ENCODE results near the gene MYH6.
"Not testable (repeated sequence)": the region's sequence is repeated elsewhere in the genome, so short reads cannot be mapped to it uniquely, and the experiment has no call there.

Gene MYH6

DNA sequence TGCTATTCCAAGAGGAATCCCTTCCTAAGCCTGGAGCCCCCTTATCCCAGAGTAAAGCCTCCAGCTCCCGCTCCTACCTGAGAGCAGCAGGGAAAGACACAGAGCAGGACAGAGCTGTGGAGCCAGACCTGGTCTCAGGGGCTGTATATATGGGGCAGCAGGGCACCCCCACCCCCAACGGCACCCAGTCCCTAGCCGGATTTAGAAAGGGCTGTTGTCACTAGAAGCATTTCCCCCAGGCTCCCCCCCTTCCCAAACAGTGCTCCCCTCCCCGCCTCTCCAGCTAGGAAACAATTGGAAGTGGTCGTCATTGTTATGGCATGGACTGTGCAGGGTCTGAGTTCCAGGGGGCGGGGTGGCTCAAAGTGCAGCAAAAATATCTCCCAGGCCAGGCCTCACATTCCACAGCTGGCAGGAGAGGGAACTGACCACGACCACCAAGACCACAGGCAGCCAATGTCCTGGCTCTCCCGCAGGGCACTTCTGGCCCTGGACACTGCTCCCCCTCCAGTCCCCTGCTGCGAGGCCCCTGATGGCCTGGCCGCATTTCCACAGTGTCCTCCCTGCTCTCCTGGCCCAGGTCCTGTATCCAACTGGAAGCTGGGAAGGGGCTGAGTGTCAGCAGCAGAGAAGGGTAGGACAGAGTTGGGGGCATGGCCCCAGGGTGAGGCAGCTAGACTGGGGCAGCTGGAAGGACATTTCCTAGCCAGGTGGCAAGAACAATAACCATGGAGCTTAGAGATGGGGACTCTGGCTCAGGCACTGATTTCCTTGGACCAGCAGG, 27.7 kb upstream of the MYH6 start, which contains the start of gene MYH7:
Gene MYH7 (minus strand): TSS at position 118 of the 784 bp plus-strand sequence. CDS start 1,928 bp downstream, outside the sequence.
- no peak for DNase-seq (ENCODE audit: low read depth in 2 of 2)

DNA sequence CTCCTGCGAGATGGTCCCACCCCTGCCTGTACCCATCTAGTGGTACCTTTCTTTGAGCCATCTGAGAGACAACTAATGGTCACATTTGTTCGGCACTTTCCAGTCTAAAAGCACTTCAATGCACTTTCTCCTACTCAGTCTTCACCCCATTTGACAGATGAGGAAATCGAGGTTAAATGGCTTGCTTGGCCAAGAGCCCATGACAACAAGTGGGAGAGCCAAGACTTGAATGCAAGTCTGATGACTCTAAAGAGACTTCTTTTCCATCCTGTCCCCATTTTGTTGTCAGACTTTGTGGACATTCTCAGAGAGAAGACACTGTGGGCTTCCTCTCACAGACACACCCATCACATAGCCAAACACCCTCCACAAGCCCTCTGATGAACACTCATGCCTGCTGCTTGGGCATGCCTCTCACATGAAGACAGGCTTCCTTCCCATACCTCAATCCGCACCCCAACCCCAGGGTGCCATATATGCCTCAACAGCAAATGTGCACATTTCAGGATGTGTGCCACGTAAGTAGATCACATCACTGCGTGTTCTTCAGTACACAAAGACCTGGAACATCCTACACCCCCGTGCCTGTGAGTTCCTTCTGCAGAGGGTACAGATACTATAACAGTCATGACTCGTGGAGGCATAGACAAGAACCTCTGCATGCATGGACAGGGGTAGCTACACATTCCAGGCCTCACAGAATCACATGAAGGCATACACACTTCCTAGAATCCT, 26.6 kb upstream of the MYH6 start:
- no peak for DNase-seq (ENCODE audit: low read depth in 2 of 2)

DNA sequence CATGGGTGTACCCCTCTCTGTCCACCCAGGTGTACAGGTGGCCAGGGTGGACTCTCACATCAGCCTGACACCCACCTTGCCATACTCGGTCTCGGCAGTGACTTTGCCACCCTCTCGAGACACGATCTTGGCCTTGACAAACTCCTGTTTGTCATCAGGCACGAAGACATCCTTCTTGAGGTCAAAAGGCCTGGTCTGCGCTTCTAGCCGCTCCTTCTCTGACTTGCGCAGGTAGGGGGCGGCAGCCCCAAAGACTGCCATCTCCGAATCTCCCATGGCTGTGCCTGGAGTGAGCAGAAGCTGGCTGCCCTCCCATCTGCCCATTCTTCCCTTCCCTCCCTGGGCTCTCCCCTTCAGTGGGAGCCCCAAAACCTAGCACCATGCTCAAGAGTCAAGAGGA, 25.4 kb upstream of the MYH6 start:
- no peak for DNase-seq (ENCODE audit: low read depth in 2 of 2)

DNA sequence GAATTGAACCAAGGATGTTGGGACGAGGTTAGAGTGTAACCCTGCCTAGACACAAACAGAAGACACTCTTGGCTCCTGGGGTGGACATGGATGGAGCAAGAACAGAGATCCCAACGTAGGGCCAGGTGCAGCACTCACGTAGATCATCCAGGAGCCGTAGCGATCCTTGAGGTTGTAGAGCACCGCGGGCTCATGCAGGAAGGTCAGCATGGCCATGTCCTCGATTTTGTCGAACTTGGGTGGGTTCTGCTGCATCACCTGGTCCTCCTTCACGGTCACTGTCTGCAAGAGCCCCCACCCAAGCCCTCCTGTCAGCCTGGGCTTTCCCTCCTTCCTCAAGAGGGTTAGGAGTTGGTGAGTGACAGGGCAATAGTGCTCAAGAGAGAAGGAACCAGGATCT, 24.9 kb upstream of the MYH6 start:
- DNase-seq (ENCODE audit: low read depth in 2 of 2), result no peak

DNA sequence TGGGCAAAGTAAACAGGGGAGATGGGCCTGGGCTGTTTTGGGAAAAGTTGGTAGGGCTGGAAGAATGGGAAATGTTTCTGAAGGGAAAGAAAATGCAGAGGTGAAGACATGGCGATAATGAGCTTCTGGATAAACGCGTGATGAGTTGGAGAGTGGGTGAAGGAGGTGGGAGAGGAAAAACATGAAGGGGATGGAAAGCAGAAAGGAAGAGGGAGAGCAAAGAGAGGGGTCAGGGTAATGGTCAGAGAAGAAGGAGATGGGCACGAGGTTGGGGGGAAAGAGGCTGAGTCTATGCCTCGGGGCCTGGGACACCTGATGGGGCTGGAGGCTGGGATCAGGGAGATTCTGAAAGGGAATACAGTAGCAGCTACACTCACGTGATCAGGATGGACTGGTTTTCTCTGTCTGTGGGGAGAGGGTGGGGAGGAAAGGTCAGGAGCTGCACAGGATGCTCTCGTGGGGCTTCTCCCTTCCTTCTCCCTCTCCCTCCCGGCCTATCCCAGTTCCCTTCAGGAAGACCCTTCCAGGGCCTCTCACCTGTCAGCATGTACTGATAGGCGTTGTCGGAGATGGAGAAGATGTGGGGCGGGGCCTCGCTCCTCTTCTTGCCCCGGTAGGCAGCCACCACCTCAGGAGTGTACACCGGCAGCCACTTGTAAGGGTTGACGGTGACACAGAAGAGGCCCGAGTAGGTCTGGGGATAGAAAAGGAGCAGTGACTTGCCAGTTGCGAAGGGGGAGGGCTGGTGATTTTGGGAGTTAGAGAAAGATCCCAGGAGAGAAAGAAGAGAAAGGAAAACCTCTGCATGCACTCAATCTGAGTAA, 24.2 kb upstream of the MYH6 start:
- no peak for DNase-seq (ENCODE audit: low read depth in 2 of 2)

DNA sequence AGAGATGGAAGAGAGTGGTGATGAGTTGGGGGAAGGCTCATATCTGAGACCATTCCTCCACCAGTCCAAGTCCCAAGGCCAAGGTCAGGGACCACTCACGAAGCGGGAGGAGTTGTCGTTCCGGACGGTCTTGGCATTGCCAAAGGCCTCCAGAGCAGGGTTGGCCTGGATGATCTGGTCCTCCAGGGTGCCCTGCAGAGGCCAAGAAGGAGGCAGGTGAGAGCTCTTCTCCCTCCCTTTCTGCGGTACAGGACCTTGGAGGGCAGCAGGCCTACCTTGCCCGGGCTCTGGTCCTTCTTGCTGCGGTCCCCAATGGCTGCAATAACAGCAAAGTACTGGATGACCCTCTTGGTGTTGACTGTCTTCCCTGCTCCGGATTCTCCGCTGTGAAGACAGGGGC, 23.4 kb upstream of the MYH6 start:
- no peak for DNase-seq (ENCODE audit: low read depth in 2 of 2)

DNA sequence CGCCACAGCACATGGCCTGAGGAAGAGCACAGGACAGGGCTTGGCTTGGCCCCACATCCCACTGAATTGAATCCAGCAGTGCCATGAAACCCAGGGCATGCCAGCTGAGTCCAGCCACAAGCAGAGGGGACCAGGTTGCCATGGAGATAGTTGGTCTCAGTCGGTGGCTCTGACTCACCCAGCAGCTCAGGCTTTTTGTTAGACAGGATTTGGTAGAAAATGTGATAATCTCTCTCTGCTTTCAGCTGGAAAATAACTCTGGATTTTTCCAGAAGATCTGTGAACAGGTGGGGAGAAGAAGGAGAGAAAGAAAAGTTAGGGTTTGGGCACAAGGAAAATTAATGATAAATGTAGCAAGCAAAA, 22.6 kb upstream of the MYH6 start:
- DNase-seq (ENCODE audit: low read depth in 2 of 2), result no peak

DNA sequence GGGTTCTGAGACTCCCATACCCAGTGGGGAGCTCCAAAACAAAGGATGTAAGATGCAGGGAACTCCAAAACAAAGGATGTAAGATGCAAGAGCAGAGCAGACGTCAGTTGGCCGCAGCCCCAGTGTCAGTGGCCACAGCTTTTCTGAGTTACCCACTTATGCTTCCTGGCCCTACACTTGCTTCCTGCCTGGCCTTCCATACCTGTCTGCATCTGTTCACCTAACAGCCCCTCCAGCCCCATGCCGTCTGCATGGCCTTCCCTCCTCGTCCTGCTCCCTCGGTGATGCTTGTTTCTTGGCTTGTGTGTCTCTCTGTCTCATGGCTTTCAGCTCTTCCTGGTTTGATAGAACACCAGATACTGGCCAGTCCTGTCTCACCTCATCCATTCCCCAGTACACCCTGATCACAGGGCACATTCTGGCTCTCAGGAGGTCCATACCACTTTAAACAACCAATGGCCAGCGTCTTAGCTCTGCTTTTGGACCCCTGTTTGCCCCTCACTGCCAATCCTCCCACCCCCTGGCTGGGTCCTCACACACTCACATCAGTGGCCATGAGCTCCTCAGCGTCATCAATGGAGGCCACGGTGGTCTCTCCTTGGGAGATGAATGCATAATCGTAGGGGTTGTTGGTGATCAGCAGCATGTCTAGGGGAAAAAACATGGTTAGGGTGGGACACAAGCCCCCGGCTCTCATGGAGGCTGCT, 22.1 kb upstream of the MYH6 start:
- no peak for DNase-seq (ENCODE audit: low read depth in 2 of 2)

DNA sequence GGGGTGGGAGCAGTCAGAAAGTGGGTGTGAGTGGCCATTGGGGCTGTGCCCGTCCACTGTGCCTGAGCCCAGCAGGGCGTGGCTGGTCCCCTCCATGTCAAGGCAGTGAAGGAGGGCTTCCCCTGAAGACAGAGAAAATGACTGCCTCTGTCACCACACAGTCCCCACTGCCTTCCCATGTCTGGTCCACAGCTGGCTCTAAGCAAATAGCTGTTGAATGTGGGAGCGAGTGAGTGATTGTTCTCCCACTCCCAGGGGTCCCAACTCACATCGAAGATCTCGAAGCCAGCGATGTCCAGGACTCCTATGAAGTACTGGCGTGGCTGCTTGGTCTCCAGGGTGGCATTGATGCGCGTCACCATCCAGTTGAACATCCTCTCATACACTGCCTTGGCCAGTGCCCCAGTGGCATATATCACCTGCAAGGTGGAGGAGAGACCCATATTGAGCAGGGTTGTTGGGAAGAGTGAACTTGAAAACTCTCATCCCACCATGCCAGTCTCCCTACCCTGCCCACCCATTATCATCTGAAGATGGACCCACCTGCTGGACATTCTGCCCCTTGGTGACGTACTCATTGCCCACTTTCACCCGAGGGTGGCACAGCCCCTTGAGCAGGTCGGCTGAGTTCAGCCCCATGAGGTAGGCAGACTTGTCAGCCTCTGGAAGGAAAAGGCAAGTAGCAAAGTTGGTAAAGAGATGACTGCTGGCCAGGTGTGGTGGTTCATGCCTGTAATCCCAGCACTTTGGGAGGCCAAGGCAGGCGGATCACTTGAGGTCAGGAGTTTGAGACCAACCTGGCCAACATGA, 20.8 kb upstream of the MYH6 start:
- DNase-seq (ENCODE audit: low read depth in 2 of 2), result no peak

DNA sequence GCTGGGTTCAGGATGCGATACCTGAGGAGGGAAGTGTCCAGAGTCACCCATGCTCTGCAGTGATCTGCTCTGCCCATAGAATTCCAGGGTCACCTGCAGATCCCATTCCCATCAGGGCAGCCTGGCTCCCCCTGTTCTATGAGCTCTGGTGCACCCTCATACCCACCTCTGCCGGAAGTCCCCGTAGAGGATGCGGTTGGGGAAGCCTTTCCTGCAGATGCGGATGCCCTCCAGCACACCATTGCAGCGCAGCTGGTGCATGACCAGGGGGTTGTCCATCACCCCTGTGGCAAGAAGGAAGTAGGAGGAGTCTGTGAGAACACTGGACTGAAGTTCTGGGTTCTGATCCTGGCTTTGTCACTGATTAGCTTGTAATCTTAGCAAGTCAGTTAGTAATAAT, 17.7 kb upstream of the MYH6 start:
- DNase-seq (ENCODE audit: low read depth in 2 of 2), result not testable (repeated sequence)

DNA sequence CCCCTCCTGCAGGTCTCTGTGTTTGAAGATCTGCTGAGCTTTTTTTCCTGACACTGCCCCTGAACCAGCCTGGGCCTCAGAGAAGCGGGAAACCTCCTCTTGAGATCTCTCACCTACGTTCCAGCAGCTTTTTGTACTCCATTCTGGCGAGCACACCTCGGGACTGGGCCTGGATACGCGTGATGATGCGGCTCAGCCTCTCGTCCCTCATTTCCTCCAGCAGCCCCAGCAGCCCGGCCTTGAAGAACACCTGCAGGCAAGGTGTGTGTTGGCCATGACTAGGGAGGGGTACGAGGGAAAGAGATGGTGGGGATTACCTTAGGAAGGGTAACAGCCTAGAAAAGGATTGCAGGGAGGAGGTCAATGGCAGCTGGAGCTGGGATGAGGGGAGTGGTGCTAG, 17.1 kb upstream of the MYH6 start:
- no peak for DNase-seq (ENCODE audit: low read depth in 2 of 2)

DNA sequence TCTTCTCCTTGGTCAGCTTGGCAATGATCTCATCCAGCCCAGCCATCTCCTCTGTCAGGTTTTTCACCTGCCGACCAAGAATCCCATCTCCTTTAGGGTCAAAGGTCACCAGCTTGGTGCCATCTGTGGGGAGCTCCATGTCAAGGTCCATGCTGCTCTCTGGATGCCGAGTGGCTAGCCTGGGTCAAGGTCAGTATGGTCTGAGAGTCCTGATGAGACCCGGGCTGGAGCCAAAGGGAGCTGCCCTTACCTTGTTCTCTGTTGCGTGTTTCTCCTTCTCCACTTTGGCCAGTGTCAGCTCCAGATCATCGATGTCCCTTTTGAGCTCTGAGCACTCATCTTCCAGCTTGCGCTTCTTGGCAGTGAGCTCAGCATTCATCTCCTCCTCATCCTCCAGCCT, 15.6 kb upstream of the MYH6 start:
- DNase-seq (ENCODE audit: low read depth in 2 of 2), result no peak

DNA sequence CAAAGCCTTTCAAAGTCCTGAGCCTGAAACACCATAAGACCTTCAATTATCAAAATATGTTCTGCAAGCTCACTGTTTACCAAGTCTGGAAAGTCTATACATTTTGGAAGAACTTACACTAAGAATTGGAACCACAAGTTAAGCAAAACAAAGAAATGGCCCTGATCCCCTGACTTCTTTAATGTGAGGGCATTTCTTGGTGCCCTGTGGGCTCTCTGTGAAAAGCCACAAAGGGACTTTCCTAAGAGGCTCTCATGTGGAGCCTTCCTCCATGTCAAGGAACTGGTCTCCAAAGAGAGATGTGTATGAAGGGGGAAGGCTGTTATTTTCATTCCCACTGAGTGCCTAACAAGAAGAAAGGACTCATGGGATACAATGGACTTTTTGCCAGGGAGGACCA, 13.5 kb upstream of the MYH6 start:
- no peak for DNase-seq (ENCODE audit: low read depth in 2 of 2)

DNA sequence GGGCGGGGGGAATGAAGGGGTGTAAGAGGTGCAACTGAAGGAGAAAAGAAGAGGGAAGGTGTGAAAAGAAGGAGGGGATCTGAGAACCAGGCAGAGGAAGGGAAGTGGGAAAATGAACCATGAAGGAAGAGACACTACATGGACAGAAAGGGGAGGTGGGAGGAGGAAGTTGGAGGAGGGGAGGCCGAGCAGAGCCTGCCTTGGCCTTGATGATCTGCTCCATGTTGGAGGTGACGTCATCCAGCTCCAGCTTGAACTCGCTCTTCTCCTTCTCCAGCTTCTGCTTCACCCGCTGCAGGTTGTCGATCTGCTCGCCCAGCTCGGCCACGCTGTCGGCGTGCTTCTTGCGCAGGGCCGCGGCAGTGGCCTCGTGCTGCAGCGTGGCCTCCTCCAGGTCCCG, 11.6 kb upstream of the MYH6 start:
- not testable (repeated sequence) for DNase-seq (ENCODE audit: low read depth in 2 of 2)

DNA sequence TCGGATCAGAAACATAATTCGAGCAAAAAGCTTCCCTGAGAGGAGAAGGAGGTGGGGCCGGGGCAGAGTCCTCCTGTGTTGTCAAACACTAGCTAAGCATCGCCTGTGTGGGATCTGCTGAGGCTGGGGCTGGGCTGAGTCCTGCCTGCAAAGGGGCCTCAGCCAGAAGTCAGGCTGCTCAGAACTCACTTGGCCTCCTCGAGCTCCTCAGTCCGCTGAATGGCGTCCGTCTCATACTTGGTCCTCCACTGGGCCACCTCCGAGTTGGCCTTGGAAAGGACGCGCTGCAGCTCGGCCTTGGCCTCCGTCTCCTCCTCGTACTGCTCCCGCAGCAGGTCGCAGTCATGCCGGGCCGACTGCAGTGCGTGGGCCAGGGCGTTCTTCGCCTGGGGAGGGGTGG, 9.9 kb upstream of the MYH6 start:
- DNase-seq (ENCODE audit: low read depth in 2 of 2), result no peak

DNA sequence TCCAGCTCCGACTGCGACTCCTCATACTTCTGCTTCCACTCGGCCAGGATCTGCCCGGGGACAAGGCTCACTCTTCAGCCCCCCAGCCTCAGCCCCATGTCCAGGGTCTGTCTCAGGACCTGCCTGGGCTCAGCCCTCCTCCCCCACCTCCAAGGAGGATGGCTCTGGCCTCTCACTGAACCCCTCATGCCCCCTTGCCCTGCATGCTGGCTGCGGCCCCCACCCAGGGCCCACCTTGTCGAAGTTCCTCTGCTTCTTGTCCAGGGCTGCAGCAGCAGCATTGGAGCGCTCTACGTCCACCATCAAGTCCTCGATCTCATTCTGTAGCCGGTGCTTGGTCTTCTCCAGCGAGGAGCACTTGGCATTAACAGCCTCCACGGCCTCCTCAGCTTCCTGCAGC, 9.2 kb upstream of the MYH6 start:
- DNase-seq (ENCODE audit: low read depth in 2 of 2), result not testable (repeated sequence)

DNA sequence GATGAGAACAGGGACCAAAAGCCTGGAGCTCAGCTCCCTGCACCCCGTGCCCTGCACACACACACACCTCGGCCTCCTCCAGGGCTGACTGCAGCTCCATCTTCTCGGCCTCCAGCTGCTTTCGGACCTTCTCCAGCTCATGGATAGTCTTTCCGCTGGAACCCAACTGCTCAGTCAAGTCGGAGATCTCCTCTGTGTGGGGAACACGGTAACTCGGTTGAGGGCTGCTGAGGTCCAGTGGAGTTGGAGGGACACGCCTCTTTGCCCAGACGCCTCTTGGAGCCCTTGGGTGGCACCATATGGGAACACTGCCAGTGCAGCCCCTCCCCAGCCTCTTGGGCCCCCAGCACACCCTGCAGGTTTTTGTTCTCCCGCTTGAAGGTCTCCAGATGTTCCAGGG, 8.7 kb upstream of the MYH6 start:
- DNase-seq (ENCODE audit: low read depth in 2 of 2), result no peak

DNA sequence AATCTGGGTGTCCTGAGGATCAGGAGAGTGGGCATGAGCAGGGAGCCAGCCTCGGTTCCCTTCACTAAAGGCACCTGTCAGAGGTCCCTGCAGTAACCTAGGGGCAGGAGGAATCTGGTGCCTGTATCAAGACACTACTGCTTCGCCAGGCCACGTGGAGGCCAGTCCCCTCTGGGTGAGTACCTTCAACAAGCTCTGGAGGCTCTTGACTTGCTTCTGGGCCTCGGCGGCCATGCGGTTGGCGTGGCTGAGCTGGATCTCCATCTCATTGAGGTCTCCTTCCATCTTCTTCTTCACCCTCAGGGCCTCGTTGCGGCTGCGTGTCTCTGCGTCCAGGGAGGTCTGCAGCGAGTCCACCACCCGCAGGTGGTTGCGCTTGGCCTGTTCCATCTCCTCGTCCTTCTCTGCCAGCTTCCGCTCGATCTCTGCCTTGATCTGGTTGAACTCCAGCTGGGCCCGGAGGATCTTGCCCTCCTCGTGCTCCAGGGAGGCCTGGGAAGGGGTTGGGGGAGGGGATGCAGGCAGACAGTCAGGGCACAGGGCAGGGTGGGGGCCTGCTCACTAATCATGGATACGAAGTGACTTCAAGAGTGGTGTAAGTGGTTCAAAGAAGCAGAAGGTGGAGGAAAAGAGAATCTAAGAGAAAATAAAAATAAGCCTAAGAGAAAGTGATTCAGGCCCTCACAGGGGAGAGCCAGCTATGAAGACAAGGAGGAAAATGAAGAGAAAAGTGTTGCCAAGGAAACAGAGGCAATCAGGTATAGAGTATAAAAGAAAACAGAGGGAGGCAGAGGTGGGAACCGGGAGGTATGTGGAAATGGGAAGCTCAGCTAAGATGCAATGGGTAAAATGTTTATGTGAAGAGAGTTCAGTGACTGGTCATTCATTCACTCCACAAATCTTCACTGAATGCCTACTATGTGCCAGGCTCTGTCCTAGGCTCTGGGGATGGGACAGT, 8.0 kb upstream of the MYH6 start:
- DNase-seq (ENCODE audit: low read depth in 2 of 2), result no peak

DNA sequence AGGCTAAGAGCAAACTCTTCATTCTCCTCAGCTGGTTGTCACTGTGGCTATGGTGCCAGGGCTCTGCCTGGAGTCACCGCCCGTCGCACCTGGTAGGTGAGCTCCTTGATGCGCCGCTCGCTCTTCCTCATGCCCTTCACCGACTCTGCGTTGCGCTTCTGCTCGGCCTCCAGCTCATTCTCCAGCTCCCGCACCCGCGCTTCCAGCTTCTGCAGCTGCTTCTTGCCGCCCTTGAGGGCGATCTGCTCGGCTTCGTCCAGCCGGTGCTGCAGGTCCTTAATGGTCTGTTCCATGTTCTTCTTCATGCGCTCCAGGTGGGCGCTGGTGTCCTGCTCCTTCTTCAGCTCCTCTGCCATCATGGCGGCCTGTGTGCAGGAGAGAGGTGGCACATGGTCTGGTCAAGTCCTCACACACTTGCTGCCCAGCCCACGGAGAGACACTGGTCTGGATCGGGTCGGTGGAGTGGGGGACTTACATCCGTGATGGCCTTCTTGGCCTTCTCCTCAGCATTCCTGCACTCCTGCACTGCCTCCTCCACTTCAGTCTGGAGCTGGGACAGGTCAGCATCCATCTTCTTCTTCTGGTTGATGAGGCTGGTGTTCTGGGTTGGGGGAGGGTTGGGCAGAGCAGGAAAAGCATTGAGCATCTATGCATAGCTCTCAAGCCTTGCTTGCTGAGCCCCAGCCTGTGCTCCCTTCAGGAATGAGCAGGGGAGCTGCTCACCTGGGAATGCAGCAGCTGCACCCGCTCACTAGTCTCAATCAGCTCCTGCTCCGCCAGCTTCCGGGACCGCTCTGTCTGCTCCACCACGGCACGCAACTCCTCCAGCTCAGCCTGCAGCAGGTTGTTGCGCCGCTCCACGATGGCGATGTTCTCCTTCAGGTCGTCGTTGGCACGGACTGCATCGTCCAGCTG, 7.1 kb upstream of the MYH6 start:
- no peak for DNase-seq (ENCODE audit: low read depth in 2 of 2)

Measured in stimulated activated CD8-positive, alpha-beta memory T cell treated with anti-CD3 and anti-CD28 coated beads, Interleukin-2, amount 100 ng/mL, for 48 hours (primary cell).